Activated naive CD4-positive, alpha-beta T cell treated with anti-CD3 and anti-CD28 coated beads, Interleukin-2, amount 50 U/mL, for 16 hours (primary cell): ENCODE measurements around the gene IPO9.
A peak's percentile ranks its signal among the peaks of the same experiment; 100 is the strongest.
"Not testable (repeated sequence)": the region's sequence is repeated elsewhere in the genome, so short reads cannot be mapped to it uniquely, and the experiment has no call there.

ENCODE experiments used
- DNase-seq: peaks from one replicate; pipeline ENCODE4 v3.0.0-alpha.2; 2020

Gene IPO9

GRCh38 chr1:201889090-201889968 is 60.4 kb downstream of the IPO9 start:
- DNase-seq: no peak

- no peak for DNase-seq
These were observed 61.3 kb downstream of the IPO9 start for GRCh38 chr1:201890223-201890622.

- no peak for DNase-seq
These were observed 62.0 kb downstream of the IPO9 start for GRCh38 chr1:201890806-201891450.

DNA sequence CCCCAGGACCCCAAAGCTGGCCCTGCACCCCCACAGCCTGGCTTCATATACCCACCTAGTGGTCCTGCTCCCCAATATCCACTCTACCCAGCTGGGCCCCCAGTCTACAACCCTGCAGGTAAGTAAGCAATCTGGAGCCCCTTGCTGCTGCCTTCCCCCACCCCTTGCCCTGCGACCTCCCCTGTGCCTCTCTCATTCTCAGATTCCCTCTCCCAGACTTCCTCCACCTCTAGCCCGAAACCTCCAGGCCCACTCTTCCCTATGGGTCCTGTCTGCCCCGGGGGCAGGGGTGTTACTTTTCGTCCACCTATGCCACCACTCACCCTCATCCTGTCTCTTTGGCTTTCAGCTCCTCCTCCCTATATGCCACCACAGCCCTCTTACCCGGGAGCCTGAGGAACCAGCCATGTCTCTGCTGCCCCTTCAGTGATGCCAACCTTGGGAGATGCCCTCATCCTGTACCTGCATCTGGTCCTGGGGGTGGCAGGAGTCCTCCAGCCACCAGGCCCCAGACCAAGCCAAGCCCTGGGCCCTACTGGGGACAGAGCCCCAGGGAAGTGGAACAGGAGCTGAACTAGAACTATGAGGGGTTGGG is 62.6 kb downstream of the IPO9 start:
- no peak for DNase-seq

GRCh38 chr1:201892211-201892610 is 63.3 kb downstream of the IPO9 start:
- DNase-seq: no peak

DNA sequence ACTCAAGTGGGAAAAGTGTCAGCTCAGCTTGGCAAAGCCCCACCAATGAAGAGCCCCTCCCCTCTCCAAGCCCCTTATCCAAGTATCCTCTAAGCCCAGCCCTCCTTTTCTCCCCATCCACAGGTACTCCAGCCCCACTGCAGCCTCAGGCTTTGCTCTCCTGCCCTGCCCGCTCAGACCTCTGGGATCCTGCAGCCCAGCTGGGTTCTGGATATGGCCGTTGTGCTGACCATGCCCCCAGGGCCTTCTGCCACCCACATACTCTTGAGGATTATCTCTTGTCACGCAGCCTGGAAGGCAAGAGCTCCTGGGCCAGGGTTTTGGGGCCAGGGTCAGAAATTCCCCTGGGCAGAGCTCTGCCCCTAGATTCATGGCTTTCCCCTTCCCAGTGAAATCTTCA is 64.5 kb downstream of the IPO9 start:
- no peak for DNase-seq

DNA sequence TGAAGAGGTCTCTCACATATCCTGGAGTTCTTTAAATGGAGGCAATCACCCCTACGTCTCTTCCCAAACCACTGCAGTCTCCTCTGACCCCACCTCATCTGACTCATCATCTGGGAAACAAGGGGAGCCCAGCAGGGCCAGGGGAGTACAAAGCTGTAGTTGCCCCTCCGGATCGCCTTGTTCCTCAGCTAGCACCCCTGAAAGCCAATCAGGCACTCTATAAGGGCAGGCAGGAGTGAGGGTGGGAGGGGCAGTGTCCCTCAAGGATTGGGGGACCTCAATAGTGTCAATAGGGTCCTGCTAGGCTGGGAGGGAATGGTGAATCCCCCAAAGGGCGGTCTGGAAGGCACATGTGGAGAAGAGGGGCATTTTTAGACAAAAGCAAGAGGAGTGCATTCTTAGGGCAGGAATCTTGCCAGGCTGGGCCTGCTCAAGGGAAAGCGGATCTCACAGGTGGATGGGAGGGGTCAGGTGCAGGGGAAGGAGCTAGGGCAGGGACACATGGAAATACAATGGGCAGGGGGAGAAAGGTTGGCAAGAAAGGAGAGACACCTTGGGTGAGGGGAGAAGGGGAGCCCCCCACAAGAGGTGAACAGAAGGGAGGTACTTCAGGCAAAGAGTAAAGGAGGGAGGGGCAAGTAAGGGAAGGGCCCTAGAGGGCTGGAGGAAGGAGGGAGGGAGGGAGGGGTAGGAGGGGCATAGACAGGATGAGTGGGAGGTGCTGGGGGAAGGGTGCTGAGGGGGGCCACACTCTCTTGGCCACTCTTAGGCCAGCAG is 65.6 kb downstream of the IPO9 start:
- no peak for DNase-seq

- no peak for DNase-seq
These were observed 66.2 kb downstream of the IPO9 start for GRCh38 chr1:201895120-201895665.

DNA sequence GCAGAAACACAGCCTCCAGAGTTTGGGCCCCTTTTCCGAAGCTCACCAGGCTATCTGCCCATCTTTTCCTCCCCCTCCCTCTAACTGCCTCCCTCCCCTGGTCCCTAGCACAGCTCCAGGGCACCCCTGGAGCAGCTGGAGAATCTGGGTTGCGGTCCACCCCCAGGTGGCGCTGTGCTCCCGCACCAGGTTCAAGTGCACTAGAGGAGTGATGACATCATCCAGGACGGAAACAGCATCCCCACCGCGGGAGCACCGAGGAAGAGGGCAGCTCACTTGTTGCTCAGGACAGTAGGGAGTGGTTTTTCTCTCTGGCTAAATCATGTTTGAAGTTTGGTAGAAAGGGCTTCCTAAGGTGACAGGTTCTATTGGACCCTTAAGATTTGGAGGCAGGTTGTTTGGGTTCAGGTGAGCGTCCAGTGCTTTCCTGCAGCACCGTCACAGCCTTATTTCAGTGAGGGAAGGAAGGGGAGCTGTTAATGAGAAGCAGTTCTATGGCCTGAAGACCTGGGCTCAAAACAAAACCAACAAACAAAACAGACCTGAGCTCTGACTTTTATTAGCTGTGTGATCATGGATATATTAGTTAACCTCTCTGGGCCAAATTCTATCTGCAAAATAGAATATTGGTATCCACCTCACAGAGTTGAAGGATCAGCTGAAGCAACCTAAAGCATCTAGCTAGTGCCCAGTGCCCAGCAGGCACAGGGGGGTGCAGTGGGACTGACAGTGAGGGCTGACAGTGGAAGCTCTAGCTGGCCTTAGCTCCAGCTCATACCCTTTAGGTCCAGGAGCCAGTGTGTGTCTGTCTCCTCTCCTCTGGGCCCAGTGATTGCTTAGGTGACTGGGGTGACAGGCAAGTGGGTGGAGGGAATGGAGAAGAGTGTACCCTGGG is 67.2 kb downstream of the IPO9 start:
- peak; percentile 78 for DNase-seq

GRCh38 chr1:201896951-201897391 is 68.0 kb downstream of the IPO9 start:
- no peak for DNase-seq

- DNase-seq: no peak
These were observed 69.4 kb downstream of the IPO9 start for GRCh38 chr1:201898240-201898894.

DNA sequence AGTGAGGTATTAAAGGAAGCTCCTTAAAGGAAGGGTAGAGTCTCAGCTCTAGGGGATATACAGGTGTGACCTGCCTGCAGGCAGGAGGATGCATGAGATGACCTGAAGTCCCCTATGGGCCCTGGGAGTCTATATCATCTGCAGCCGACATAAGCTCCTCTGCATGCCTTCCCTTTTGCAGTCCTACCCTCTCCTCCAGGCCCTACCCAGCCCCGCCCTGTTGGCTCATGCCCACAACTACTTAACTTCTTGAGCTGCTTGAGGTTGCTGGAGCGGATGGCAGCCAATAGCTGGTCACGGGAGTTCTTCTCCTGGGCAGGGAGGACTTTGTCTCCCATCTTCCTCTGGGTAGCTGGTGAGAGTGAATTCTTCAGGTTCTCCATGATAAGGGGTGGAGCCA is 70.0 kb downstream of the IPO9 start:
- no peak for DNase-seq

GRCh38 chr1:201899683-201900429 is 70.9 kb downstream of the IPO9 start:
- DNase-seq: no peak

DNA sequence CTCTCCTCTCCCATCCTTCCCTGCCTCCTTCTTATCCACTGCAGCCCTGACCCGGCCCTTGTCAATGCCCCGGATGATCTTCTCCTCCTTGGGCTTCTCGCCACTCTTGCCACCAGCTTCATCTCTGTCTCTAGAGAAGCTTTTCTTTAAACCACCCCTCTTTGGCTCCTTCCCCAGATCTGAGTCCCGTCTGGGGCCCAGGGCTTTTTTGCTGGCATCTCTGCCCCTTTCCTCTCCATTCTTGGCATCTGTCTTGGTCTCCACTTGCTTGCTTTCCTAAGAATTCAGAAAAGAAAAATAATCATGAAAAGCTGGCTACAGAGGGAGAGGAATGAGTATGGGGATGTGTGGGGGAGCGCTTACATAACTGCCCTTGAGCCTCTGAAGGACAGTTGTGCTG is 71.5 kb downstream of the IPO9 start:
- no peak for DNase-seq

DNA sequence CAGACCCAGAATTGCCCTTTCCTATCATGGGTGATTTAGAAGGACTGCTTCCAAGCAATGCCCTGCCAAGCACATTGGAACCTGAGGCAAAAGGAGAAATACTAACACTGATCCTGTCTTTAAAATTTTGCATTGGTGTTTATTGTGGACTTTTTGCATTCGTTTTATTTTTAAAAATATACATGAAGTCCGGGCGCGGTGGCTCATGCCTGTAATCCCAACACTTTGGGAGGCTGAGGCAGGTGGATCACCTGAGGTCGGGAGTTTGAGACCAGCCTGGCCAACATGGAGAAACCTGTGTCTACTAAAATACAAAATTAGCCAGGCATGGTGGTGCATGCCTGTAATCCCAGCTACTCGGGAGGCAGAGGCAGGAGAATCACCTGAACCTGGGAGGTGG is 72.1 kb downstream of the IPO9 start:
- DNase-seq: not testable (repeated sequence)

DNA sequence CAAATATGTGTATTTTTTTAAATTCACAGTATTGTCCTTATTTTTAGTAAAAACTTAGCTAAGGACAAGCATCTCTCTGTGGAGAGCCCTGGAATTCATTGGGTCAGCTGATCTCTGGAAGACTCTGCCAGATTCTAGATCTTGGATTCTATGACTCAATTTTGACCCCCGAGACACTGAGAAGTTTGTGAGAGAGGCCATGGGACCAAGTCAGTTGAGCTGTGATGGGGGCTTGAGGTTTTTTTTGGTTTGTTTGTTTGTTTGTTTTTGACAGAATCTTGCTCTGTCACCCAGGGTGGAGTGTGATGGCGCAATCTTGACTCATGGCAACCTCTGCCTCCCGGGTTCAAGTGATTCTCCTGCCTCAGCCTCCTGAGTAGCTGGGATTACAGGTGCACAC is 73.2 kb downstream of the IPO9 start:
- no peak for DNase-seq

DNA sequence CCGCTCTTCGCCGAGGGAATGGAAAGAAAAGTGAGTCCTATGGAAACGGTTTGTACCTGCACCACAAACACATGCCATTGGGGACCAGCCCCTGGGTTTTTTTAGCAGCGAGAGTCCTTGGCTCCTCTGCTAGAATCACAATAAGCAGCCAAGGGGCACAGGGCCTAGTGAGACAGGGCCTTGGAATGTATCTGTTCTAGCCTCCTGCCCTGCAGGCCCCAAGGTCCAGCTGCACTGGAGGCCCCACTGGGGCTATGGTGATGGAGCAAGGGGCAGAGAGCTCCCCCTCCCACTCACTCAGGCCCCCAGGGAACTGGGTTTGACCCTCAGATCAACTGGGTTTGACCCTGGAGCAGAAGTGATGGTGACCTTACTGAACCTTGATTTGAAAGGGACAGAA is 74.2 kb downstream of the IPO9 start:
- DNase-seq: no peak

DNA sequence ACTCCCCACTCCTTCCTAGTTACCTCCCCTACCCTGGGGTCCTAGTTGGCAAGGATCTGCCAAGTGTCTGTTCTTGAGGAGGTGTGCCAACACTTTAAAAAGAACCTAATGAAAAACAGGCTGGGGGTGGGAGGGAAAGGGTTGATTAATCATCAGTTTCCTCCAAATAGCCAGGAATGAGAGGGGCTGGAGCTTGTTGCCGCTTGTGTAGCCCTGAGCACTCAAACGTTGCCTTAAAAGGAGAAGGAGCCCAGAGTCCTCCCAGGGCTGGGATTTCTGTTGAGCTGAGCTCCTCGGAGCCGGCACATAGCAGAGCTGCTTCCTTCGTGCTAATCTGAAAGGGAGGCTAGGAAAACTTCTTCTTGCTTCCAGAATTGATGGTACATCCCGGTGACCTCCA is 75.6 kb downstream of the IPO9 start:
- no peak for DNase-seq

DNA sequence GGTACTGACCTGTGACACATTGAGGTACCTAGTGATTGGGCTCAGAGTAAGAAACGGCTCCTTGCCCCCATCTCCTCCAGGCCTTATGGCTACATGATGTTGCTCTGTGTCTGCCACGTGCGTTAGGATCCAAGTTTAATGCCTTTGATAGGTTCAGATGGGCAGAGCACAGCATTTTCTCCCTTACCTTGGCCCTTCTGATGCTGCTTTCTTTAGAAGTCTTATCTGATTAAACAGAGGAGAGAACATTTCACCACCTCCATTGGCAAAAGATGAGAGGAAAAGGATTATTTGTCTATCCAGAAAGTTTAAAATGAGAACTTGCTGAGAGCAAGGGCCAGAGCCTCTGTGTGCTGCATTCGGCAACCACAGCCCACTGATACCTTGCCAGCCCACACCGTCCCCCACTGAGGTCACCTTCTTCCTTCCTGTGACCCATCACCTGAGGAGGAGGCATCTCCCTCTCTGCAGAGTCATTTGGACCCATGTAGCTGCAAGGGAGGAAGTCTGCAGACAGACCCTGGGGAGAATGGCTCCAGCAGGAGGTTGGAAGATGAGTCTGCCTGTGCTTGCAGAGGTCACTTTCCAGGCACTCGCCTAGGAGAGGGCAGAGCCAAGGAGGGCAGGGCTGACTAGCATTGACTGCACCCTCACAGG is 76.4 kb downstream of the IPO9 start:
- no peak for DNase-seq

DNA sequence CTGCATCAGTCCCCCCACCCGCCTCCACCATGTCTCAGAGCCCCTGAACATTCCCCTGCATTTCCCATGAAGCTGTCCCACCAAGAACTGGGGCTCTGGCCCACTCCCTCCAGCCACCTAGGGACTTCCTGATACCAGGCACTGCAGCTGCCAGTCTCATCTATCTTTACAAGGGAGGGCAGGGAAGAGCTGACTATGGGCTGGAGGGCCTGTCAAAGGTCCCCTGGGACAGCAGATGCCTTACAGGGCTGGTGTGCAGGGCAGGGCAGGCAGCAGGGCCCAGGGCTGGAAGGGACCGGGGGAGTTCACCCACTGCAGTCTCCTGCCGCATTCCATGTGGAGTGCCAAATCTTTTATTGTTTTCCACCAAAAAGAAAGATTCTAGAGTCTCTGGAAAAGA is 77.4 kb downstream of the IPO9 start:
- no peak for DNase-seq
